HG03442 (cell line): Measurements from ENCODE around the gene FOXE1.

ENCODE experiments used
- ATAC-seq: cut with Tn5 transposase; IDR thresholded peaks from one replicate; pipeline ENCODE4 v1.9.1; 2021; ENCODE audit warnings: mild to moderate bottlenecking, moderate library complexity; ENCODE audit not compliant: unreplicated experiment

The FOXE1 gene

GRCh38 chr9:97853056-97853843 is at the start of gene FOXE1:
Gene FOXE1 (plus strand): TSS chr9:97853226. CDS start chr9:97853915, 689 bp downstream.
- ATAC-seq: no peak

GRCh38 chr9:97804059-97804365 is 49.0 kb upstream of the FOXE1 start:
- ATAC-seq: no peak

DNA sequence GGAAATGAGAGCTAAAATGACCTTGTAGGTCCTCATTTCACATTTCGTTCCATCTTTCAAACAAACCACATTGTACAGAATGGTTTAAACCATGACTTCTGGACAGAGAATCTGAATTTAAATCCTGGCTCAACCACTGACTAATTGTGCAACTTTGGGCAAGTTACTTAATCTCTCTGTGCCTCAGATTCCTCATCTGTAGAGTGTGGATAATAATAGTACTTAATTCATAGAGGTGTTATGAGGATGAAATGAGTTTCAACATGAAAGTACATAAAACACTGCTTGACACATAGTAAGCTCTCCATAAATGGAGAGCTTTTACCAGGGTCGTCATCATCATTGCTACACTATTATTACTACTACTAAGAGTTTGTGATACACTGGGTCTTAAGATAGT is 46.3 kb upstream of the FOXE1 start:
- ATAC-seq: no peak

DNA sequence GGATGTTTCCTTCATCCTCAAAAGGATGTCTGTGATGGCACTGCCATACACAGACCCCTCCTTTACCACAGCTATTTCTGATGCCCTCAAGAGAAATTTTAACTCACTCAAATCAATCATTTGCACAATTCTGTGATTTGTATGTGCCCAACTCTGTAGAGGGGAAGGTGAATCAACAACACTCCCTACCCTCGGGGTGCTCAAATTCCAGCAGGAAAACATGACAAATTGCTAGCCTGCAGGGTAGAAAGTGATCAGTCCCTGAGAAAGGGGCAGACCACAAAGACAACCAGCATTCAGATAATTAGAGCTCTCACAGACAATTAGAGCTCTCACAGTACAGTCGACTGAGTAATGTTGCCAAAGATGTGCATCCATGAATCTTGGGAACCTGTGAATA is 45.3 kb upstream of the FOXE1 start:
- ATAC-seq: no peak

GRCh38 chr9:97808415-97808814 is 44.6 kb upstream of the FOXE1 start:
- ATAC-seq: no peak

DNA sequence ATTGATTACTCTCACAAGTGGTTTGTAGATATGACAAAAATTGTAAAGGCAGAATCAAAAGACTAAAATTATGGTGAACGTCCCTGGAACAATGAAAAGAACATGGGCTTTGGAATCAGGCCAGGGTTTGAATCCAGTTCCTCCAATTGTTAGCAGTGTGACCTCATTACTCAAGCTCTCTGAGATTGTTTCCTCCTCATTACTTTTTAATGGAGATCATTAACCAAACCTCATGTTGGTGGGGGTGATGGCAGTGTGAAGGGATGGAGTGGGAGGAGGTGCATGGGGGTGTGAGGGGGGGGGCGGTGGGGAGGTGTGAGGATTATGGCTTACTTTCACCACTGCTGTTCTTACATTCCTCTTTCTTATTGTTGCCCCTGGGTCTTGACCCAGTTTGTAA is 44.1 kb upstream of the FOXE1 start:
- no peak for ATAC-seq

GRCh38 chr9:97809666-97810344 is 43.2 kb upstream of the FOXE1 start:
- no peak for ATAC-seq

DNA sequence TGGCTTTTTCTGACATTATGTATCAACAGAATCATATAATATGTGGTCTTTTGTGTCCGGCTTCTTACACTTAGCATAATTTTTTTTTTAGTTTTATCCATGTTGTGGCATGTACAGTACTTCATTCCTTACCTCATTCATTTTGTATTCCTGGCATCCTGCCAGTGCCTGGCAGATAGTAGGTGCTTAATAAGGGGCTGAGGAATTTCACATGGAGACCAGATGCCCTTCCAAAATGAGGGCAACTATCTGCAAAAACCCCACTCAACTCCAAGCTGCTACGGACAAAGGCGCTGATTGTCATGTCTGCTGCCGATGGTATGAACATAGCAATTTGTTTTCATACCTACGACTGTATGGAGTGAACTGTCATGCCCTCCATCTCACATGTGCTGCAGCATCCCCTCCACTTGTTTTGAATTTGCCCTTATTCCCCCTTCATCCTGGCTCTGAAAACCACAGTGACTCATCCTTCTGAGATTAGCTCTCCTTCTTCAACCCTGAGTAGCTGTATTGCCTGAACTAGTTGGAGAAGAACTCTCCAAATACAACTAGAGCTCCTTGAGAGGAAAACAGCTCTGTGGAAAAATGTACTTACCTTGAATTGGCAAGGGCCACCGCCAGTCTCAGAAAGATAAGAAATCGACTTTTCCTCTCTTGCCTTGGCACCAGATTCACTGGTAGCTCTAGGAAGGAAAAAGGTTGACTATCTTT is 41.3 kb upstream of the FOXE1 start:
- ATAC-seq: no peak

GRCh38 chr9:97812247-97812543 is 40.8 kb upstream of the FOXE1 start:
- no peak for ATAC-seq

DNA sequence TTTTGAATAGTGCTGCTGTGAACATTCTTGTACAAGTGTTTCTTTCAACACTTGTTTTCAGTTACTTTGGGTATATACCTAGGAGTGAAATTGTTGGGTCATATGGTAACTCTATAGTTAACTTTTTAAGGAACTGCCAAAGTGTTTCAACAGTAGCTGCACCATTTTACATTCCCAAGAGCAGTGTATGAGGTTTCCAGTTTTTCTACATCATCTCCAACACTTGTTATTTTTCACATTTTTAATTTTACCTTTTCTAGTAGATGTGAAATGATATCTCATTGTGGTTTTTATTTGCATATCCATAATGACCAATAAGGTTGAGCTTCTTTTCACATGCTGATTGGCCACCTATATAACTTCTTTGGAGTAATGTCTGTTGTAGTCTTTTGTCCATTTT is 40.0 kb upstream of the FOXE1 start:
- ATAC-seq: no peak

GRCh38 chr9:97819735-97820134 is 33.3 kb upstream of the FOXE1 start:
- no peak for ATAC-seq

DNA sequence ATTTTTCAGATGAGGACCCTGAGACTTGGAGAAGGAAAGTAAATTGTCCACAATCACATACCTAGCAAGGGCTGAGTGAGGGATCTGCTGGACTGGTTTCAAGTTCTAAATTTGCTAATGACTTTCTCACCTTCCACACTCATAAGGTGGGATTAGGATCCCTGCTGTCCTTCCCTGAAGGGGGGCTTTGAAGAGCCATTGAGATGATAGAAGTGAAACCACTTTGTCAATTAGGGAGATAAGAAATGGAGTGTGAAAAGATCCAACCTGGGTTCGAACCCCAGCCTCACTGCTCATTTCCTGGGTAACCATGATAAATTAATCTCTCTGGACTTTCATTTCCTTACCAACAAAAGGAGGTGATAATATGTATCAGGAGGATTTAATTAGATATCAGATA is 32.7 kb upstream of the FOXE1 start:
- no peak for ATAC-seq

DNA sequence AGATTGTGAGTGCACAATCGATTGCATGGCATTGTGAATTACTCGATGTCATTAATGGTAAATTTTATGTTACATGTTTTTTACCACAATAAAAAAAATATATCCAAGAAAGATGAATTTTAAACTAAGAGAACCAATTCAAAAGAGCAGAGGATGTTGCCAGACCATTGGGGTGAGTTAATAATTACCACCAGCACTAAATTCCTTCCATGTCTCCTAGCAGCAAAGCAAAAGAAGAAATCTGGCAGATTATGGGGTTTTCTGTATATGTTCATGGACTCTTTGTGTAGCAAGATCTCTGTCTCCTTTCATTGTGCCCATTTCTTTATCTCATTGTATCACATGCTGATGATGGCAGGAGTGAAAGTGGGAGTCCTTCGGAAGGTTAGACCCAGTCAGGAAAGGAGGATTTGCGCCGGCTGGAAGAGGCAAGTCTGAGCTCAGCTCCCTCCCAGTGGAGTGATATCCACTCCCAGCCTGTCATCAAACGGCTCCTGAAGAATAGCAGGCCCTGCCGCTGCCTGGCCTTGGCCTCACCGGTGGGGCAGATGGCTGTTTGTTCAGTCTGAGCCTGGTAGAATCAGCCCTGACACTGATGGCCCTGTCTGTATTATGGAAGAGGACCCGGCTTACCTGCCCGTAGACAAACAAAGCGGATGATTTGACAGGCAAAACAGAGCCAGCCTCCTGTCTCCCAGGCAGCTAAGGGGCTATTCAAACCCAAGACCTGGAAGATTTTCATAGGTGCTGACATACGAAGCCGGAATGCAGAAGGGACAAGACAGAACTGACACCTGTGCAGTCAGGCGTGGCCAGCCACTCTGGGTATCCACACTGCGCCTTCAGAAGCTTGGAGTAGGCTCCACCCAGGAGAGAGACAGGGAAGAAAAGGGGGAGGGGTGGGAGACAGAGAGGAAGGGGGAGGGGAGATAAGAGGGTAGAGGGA is 21.9 kb upstream of the FOXE1 start:
- no peak for ATAC-seq

DNA sequence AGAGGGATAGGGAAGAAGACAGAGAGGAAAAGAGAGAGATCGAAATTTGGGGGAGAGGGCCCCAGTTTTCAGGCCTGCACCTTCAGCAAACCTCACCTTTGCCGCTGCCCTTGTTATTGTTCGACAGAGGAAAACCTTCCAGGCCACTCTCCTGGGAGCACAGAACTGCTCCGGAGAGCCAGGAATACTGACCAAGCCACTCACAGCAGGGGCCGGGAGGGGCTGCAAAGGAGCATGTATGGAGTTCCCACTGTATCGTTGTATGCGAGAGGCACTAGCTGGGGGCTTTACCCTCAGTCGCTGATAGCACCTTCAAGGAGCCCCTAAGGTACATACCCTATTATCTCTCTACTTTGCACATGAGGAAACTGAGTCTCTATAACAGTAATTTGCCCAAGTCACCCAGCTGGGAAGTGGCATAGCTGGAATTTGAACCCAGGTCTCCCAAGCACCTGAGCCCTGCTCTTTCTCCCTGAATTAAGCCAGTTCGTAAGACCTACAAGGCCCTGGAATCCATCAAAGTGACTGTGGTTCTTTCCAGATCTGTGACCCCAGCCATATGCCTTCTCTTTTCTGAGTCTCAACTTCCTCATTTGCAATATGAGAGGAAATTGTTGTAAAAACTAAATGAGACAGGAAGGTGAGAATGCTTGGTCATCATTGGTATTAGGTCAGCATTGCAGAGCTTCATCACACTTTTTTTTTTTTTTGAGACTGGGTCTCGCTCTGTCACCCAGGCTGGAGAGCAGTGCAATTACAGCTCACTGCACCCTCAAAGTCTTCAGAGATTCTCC is 21.0 kb upstream of the FOXE1 start:
- no peak for ATAC-seq

DNA sequence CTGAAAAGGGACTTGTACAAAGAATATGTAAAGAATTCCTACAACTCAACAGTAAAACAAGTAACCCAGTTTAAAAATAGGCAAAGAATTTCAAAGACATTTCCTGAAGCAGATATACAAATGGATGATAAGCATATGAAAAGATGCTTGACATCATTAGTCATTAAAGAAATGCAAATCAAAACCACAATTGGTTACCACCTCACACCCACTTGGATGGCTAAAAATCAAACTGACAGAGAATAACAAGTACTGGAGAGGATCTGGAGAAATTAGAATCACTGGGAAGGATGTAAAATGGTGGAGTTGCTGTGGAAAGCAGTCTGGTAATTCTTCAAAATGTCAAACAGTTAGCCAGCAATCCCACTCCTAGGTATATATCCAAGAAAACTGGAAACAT is 12.5 kb upstream of the FOXE1 start:
- ATAC-seq: no peak

GRCh38 chr9:97842960-97843359 is 10.1 kb upstream of the FOXE1 start:
- ATAC-seq: no peak

DNA sequence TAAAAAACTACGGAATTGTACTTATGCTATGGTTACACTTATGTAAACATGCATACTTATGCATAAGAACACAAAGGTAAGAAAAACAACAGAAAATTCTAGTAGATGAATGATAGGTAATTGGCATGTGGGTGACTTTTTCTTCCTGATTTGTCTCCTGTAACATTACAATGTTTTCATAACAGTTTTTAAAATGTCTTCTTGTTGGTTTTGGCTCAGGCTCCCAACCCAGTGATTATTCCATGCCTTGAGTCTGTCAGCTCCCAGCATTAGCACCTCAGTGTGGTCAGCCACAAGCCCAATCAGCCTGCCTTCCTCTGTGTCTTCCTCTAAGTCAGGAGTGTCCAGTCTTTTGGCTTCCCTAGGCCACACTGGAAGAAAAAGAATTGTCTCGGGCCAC is 7.9 kb upstream of the FOXE1 start:
- no peak for ATAC-seq

DNA sequence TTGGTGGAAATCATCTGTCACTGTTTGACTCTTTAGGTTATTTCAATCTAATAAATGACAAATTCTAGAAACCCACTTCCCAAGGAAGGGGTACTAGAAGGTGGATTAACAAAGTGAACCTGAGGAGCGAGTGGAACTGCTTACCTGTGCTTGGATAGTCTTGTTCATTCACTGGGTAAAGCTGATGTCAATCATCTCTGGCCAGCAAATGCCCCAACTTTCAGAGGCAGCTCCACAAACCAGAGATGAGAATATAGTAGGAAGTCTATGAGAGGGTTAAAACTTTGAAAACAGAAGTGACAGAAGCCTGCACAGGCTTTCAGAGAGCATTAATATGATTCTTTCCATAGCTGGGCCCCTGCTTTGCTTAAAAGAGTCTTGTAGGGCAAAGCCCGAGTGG is 7.3 kb upstream of the FOXE1 start:
- ATAC-seq: no peak

GRCh38 chr9:97846347-97846746 is 6.7 kb upstream of the FOXE1 start:
- ATAC-seq: no peak

DNA sequence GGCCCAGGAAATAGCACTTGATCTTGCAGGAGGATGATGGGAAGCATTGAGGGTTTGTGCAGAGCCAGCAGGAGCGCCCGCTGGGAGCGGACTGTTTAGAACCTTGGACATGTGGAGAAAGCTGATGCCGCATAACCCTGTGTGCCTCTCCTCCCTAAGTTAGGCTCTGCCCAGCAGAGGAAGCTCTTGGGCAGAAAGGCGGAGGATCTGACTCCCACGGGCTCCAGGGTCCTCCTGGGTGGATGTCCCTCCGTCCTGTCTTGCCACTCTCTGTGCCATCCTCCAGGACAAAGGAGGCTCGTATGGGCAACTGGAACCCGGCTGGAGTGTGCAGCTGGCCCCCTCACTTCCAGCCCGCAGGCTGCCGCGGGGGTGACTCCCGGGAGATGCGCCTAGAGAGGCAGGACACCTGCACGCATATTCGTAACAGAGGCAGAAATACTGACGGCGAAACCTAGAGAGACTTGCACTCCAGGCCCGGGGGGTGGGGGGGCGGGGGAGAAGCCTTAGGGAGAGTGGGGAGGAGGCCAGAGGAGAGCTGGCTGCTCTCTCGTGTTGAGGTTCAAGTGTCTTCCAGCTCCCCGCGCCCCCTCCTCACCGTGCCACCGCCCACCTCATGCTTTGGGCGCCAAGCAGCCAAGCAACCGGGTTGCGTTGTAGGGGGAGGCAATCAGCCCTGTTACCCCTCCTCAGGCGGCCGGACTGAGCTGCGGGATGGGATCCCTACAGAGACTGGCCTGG is 5.4 kb upstream of the FOXE1 start:
- ATAC-seq: no peak
